Stimulated activated CD8-positive, alpha-beta memory T cell treated with anti-CD3 and anti-CD28 coated beads, Interleukin-12 subunit alpha, Interleukin-12 subunit beta, amount 100 ng/mL, for 24 hours (primary cell): ENCODE data around the gene CAMK4.

Experiments
- DNase-seq: peaks from one replicate; pipeline ENCODE4 v3.0.0-alpha.2; 2020; ENCODE audit errors: extremely low read depth

Gene CAMK4

DNA sequence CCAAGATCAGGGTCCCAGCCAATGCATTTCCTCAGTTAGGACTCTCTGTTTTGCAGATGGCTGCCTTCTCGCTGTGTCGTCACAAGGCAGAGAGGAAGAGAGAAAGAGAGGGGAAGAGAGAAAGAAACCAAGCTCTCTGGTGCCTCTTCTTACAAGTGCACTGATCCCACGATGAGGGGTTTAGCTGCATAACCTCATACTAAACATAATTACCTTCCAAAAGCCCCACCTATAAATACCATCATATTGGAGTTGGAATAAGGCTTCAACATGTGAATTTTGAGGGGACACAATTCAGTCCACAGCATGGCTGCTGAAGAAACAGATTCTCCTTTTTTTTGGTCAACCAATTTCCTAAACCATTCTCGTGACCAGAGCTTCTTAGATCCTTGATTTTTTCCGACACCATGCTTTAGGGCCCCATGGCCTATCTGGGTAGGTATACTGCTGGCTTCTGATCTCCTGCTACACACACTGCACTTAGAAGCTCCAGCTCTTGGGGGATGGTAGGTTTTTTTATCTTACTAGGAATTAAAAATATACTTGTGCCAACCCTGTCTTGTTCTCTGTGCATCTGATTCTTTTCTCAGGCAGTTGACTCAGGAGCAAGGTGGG lies 5.1 kb downstream of the CAMK4 start:
- DNase-seq, result no peak

DNA sequence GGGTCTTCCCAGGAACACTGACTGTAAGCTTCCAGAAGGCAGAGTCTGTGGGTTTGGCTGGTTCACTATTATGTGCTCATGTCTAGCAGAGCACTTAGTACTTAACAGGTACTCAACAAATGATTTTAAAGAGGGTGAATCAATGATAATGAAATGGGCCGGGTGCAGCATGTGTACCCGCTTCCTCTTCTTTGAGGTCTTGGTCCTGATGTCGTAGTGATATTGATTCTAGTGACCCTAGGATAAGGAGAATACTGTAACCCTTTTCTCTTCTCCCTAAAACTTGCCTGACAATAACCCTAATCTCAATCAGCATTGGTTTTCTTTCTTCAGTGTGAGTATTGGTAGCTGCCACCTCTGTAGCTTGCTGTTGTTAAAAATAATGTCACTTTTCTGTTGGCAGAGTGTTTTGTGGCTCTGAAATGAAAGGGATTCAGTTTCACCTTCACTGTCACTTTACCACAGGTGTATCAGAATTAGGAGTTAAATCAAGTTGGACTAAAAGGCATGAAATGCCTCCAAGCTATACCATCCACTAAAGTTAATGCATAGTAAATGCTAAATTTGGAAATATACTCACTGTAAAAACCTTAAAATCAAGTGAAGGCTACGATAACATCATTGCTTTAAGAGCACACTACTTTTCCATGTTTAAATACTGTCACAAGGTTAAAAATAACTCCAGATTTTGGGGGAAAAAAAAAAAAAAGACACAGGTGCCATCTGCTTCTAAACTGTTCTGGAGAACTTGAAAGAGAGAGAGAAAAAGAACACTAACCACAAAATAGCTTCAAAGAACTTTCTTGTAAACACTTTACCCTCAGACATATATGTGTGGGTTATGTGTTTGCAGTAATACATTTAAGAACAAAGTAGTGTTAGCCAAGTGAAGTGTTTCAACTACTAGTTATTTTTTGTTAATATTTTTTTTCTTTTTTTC lies 6.0 kb downstream of the CAMK4 start:
- no peak for DNase-seq

DNA sequence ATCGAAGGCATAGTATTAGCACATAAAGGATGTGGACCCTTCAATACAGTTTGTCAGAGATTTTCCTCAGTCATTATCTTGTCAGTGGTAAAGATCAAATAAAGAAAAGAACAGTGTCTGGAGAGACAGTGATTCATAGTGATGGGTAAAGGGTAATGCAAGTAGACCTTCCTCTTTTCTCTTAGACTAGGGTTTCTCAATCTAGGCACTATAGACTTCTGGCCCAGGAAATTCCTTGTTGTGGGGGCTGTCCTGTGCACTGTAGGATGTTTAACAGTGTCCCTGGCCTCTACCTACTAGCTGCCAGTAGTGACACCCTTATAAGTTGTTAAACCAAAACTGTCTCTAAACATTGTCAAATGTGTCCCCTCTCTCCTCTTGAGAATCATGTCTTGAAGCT lies 6.9 kb downstream of the CAMK4 start:
- DNase-seq, result no peak

GRCh38 chr5:111232311-111233051 lies 8.3 kb downstream of the CAMK4 start:
- no peak for DNase-seq

DNA sequence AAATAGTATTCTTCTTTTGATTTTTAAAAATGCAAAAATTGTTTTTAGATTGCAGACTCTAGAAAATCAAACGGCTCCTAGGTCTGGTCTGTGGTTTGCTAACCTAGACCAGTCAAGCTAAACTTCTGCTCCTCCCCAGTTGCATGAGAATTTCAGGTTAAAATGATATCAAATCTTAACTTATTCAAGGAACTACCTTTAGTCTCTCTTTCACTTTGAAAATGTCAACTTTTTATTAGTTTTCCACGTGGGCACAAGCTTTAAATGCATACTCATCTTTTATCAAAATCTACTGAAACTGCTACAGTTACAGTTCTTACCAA lies 8.8 kb downstream of the CAMK4 start:
- no peak for DNase-seq

DNA sequence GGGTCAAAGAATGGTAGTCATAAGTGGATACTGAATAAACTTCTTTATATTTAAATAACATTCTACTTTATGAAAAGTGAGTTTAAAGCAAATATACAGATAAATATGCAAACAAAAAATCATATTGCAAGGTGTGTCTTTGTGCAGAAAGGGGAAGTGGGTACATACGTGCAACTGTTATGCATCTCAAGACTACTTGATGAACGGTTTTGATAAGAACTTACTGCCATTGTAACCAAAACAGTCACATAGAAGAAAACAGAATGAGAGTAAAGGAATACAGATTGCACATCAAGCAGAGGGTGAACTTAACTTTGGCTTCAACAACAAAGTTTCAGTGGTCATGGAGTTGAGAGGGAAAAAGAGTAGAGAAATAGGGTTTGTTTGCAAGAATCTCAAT lies 9.9 kb downstream of the CAMK4 start:
- no peak for DNase-seq

GRCh38 chr5:111235635-111236034 lies 11.5 kb downstream of the CAMK4 start:
- no peak for DNase-seq

- no peak for DNase-seq
Measured at GRCh38 chr5:111236348-111236747, 12.2 kb downstream of the CAMK4 start.

DNA sequence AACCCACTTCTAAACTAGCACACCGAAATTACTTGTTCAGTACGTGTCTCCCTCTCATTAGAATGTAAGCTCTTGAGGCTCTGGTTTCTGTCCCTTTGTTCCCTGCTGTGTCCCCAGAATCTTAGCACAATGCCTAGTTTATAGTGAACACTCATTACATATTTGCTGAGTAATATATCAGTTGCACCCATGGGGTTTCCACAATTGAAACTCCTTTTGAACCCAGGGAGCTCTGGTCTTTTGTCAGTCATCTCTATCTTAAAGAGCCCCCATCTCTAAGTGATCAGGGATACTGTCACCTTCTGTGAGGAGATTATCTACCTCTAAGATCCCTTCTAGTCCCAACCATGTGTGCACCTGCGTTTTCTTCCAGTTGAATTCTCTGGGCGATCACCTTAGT lies 12.8 kb downstream of the CAMK4 start:
- DNase-seq, result no peak

- no peak for DNase-seq
Measured at GRCh38 chr5:111237470-111237869, 13.3 kb downstream of the CAMK4 start.

DNA sequence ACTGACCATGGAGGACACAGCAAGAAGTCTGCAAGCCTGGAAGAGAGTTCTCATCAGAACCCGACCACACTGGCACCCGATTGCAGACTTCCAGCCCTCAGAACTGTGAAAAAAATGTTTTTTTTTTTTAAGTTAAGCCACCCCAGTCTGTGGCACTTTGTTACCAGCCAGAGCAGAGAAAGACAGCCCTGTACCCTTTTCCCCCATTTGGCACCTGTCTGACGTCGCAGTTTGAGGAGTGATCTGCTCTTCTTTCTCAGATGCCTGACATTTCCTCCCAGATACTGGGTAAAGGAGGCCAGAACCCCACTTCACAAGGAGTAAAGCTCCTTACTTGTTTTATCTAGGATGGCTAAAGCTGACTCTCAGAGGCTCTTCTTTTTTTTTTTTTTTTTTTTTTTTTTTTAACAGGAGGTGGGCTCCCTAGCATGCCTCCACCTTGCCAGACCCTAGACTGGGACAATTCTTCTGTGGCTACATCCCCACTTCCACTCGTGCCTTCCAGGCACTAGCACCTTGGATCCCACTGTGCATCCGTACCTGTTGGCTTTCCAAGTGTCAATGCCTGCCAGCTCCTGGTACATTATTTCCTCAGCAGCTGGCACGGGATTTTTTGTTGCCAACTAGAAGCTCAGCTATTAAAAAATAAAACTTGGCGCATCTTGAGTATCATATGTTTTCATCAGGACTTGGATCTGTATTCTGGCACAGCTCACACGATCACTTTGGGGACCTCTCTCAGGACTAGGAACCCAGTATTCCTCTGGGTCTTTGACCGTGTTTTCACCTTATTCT lies 14.4 kb downstream of the CAMK4 start:
- no peak for DNase-seq

DNA sequence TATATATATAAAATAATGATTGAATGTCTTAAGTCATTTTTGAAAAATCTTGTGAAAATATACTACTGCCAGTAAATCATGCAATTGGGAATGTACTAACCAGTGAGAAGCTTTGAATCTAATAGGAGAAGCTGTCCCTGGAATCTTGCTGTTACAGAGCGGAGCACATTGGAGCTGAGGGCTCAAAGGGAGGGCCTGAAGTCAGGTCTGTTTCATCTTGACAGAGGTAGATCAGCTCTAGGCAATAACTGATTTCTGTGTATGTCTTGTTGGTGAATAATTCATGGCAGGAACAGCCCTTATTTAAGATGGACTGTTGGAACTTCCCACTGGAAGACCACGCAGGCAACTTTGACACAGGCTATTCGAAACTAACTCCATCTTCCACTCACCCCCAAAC lies 17.5 kb downstream of the CAMK4 start:
- no peak for DNase-seq

GRCh38 chr5:111242606-111243005 lies 18.4 kb downstream of the CAMK4 start:
- no peak for DNase-seq

DNA sequence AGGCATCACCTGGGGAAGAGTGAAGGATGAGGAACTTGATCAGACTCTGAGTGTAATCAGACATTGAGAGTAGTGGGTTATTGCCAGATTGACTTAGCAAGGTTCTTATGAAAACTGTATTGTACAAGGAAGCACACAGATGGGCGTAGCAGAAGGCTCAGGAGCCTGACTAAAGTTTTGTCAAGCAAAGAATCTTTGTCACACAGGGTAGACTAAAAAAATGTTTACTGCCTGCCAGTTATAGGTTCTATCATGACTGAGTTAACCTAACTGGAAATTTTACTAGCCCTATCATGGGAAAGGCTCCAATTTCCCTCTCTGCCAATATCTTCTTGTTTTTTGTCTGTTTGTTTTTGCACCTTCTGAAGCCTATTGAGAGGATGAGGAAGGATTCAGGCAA lies 19.1 kb downstream of the CAMK4 start:
- no peak for DNase-seq

- DNase-seq, result no peak
Measured at GRCh38 chr5:111245654-111246053, 21.5 kb downstream of the CAMK4 start.

- DNase-seq, result no peak
Measured at GRCh38 chr5:111246459-111246858, 22.3 kb downstream of the CAMK4 start.

GRCh38 chr5:111248571-111248970 lies 24.4 kb downstream of the CAMK4 start:
- no peak for DNase-seq

- no peak for DNase-seq
Measured at GRCh38 chr5:111251921-111252320, 27.7 kb downstream of the CAMK4 start.

DNA sequence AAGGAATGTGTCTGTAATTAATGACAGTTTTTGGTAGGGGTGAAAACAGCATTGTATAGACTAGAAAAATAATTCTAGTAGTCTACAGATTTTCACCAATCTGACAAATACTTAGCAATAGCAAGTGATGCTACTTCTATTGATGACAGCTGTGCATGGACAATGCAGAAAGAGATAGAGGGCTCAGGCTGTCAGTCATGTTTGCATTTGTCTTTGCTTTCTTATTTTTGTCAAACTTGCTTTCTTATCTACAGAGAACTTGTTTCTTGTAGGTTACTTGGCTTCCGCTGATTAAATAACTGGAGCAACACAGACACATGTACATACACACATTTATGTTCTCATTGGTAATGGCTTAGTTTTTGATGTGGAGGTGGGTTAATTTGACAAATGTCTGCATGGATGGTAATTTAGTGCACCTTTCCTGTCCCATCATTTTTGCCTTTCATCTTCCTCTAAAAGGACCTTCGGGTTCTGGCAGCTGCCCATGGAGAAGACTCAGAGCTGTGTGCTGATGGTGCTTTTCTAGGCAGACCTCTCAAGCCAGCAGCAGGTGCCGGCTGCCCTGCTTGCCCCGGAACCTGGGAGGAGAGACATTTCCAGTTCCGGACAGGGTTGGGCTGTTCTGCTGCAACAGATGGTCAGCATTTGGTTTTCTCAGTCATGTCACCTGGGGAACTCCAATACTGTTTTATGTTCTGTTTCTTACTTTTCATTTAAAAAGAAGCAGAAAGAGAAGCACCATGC lies 28.8 kb downstream of the CAMK4 start:
- no peak for DNase-seq

DNA sequence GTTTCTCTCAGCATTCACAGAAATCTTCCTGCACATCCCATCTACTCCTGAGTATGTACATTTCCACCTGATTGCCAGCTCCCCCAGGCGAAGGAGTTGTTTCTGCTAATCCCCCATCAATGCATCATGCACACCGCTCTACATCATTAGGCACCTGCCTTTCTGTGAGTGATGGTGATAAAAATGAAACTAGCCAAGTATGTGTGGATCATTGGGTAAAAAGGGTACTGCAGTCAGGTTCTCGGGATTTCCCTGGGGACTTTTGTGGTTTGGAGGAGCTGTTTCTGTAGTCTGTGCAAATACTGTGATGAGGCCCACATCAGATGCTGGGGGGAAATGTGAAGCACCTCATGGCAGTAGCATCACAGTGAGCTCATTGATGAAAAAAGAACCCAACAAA lies 30.4 kb downstream of the CAMK4 start:
- peak; percentile 56 for DNase-seq

GRCh38 chr5:111255169-111255568 lies 31.0 kb downstream of the CAMK4 start:
- DNase-seq, result no peak
